Stimulated activated CD8-positive, alpha-beta memory T cell treated with anti-CD3 and anti-CD28 coated beads, Interleukin-12 subunit alpha, Interleukin-12 subunit beta, amount 100 ng/mL, for 24 hours (primary cell): Measurements from ENCODE around the gene BLTP1.

Source experiments
- DNase-seq: peaks from one replicate; pipeline ENCODE4 v3.0.0-alpha.2; 2020; ENCODE audit errors: extremely low read depth

The BLTP1 gene

GRCh38 chr4:122167369-122167768 lies 15.2 kb downstream of the BLTP1 start:
- DNase-seq: no peak

- DNase-seq: no peak
Measured at GRCh38 chr4:122170775-122171174, 18.6 kb downstream of the BLTP1 start.

- DNase-seq: no peak
Measured at GRCh38 chr4:122171323-122171722, 19.2 kb downstream of the BLTP1 start.

- no peak for DNase-seq
Measured at GRCh38 chr4:122172266-122172665, 20.1 kb downstream of the BLTP1 start.

- no peak for DNase-seq
Measured at GRCh38 chr4:122178961-122179360, 26.8 kb downstream of the BLTP1 start.

- DNase-seq: no peak
Measured at GRCh38 chr4:122195718-122196117, 43.6 kb downstream of the BLTP1 start.
